ENCODE data around the gene TBL1X. TPM values are rescaled to one million over a fixed set of nuclear protein-coding genes. Genes with fewer than 3 reads are reported as not detected.

Gene TBL1X
- total RNA-seq, 4 donors from 2014 or later, result 25.3 to 54.1 (median 38.2) TPM

GRCh38 chrX:9476810-9477575, 12.1 kb downstream of the TBL1X start:
- TF ChIP-seq POLR2A (IDR thresholded peaks at IDR 0.05; ENCODE audit: low read depth) (no peak), POLR2AphosphoS5 (IDR thresholded peaks at IDR 0.05) (no peak), EP300 (IDR thresholded peaks at IDR 0.05) (no peak)
- TF ChIP-seq, protein P1, sequence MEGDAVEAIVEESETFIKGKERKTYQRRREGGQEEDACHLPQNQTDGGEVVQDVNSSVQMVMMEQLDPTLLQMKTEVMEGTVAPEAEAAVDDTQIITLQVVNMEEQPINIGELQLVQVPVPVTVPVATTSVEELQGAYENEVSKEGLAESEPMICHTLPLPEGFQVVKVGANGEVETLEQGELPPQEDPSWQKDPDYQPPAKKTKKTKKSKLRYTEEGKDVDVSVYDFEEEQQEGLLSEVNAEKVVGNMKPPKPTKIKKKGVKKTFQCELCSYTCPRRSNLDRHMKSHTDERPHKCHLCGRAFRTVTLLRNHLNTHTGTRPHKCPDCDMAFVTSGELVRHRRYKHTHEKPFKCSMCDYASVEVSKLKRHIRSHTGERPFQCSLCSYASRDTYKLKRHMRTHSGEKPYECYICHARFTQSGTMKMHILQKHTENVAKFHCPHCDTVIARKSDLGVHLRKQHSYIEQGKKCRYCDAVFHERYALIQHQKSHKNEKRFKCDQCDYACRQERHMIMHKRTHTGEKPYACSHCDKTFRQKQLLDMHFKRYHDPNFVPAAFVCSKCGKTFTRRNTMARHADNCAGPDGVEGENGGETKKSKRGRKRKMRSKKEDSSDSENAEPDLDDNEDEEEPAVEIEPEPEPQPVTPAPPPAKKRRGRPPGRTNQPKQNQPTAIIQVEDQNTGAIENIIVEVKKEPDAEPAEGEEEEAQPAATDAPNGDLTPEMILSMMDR (IDR thresholded peaks at IDR 0.05), result no peak
- 69% methylated on average over 3 of the region's 3 CpGs for WGBS
- no peak overlapping the region for H3K27ac ChIP-seq (replicated peaks in 1 of 4)
- H3K4me3 ChIP-seq, result no peak overlapping the region
- H3K4me1 ChIP-seq, result peaks cover 0 to 8% (median 1%) of the 10 kb centered on the region in 4 donors
- intact Hi-C loops (cut with DNase I), result no loop called here
- H3K27me3 ChIP-seq, result no peaks in the 10 kb centered on the region
- no peaks in the 10 kb centered on the region for H3K36me3 ChIP-seq
- H3K9me3 ChIP-seq, result no peaks in the 10 kb centered on the region
- DNase-seq (ENCODE audit: extremely low spot score), result no peak

DNA sequence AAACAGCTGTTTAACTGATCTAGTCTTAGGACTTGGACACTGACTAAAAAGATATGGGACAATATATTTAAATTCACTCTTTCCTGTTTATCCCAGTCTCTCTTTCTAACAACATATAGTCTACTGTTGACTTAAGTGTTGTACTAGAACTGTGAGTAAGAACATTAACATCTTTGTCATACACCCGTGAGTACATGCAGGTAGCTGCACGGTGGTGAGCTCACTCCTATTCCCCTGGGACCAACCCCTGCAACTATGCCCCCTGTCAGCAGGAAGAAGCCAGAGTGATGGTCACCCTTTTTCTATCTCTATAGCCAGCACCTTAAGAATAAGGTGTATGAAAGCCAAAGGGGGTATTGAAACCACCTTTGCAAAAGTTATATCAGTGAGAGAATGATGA, 17.6 kb downstream of the TBL1X start:
- Histone ChIP-seq H3K36me3 (no peaks in the 10 kb centered on the region), H3K27me3 (no peaks in the 10 kb centered on the region), H3K9me3 (no peaks in the 10 kb centered on the region), H3K4me1 (peaks cover 0 to 6% (median 2%) of the 10 kb centered on the region in 4 donors), H3K27ac (replicated peaks in 1 of 4) (no peak overlapping the region), H3K4me3 (no peak overlapping the region)
- 77% methylated on average over 2 of the region's 2 CpGs for WGBS
- DNase-seq (ENCODE audit: extremely low spot score), result no peak
- no peak for TF ChIP-seq POLR2A (IDR thresholded peaks at IDR 0.05; ENCODE audit: low read depth)
- intact Hi-C loops (cut with DNase I), result no loop called here

- Histone ChIP-seq H3K36me3 (no peaks in the 10 kb centered on the region), H3K4me3 (no peak overlapping the region), H3K27me3 (no peaks in the 10 kb centered on the region), H3K27ac (replicated peaks in 1 of 4) (no peak overlapping the region), H3K4me1 (peaks cover 0 to 6% (median 2%) of the 10 kb centered on the region in 4 donors), H3K9me3 (no peaks in the 10 kb centered on the region)
- no peak for DNase-seq (ENCODE audit: extremely low spot score)
- 64% methylated on average over 3 of the region's 3 CpGs for WGBS
- intact Hi-C loops (cut with DNase I), result no loop called here
- TF ChIP-seq POLR2AphosphoS5 (IDR thresholded peaks at IDR 0.05) (no peak), POLR2A (IDR thresholded peaks at IDR 0.05; ENCODE audit: low read depth) (no peak)
Measured at GRCh38 chrX:9482837-9483236, 18.0 kb downstream of the TBL1X start.

GRCh38 chrX:9483376-9483775, 18.5 kb downstream of the TBL1X start:
- Histone ChIP-seq H3K27me3 (no peaks in the 10 kb centered on the region), H3K27ac (replicated peaks in 1 of 4) (no peak overlapping the region), H3K4me1 (peaks cover 0 to 6% (median 2%) of the 10 kb centered on the region in 4 donors), H3K36me3 (no peaks in the 10 kb centered on the region), H3K4me3 (no peak overlapping the region), H3K9me3 (no peaks in the 10 kb centered on the region)
- no peak for DNase-seq (ENCODE audit: extremely low spot score)
- intact Hi-C loops (cut with DNase I), result no loop called here
- WGBS, result 69% methylated on average over 6 of the region's 6 CpGs
- TF ChIP-seq POLR2AphosphoS5 (IDR thresholded peaks at IDR 0.05), result no peak
- no peak for TF ChIP-seq EP300 (IDR thresholded peaks at IDR 0.05)
- no peak for TF ChIP-seq POLR2A (IDR thresholded peaks at IDR 0.05; ENCODE audit: low read depth)
- TF ChIP-seq, protein P1 (IDR thresholded peaks at IDR 0.05), result no peak

DNA sequence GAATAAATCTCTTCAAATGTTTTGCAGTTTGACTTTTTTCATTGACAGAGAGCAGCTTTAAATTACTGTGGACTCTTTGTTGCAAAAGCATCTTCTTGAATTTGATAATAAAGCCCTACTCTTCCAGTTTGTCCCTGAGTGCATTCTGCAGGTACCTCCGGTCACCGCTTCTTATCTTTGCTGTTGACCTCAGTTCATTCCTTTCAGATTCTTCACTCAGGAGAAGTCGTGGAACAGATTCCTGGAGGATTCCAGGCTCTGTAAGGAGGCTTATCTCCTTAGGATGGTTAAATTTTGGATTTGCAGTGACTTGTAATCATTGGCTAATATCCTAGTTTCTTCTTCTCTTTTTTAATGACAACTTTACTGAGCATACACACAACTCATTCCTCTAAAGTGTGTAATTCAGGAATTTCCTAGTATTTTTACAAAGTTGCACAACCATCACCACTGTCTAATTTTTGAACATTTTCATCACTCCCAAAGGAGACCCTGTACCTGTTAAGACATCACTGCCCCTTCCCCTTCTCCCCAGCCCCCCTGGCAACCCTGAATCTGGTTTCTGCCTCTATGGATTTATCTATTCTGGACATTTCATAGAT, 22.0 kb downstream of the TBL1X start:
- no peak for TF ChIP-seq EP300 (IDR thresholded peaks at IDR 0.05)
- TF ChIP-seq POLR2A (IDR thresholded peaks at IDR 0.05; ENCODE audit: low read depth), result no peak
- TF ChIP-seq, protein P1 (IDR thresholded peaks at IDR 0.05), result no peak
- TF ChIP-seq POLR2AphosphoS5 (IDR thresholded peaks at IDR 0.05), result no peak

More for the DNA sequence above, 22.0 kb downstream of the TBL1X start:
- DNase-seq (ENCODE audit: extremely low spot score), result no peak
- H3K4me3 ChIP-seq, result no peak overlapping the region
- peaks cover 0 to 8% (median 3%) of the 10 kb centered on the region in 4 donors for H3K4me1 ChIP-seq
- H3K27me3 ChIP-seq, result no peaks in the 10 kb centered on the region
- H3K36me3 ChIP-seq, result no peaks in the 10 kb centered on the region
- H3K27ac ChIP-seq (replicated peaks in 1 of 4), result no peak overlapping the region
- intact Hi-C loops (cut with DNase I), result no loop called here
- H3K9me3 ChIP-seq, result no peaks in the 10 kb centered on the region
- 81% methylated on average over 3 of the region's 3 CpGs for WGBS

Measured in esophagus muscularis mucosa (tissue), 4 donors.